ENCODE measurements around the gene CBY1.

CBY1 gene

GRCh38 chr22:38649841-38650522, 6.5 kb upstream of the CBY1 start:
- DNase-seq (ENCODE audit: low read depth): no peak

DNA sequence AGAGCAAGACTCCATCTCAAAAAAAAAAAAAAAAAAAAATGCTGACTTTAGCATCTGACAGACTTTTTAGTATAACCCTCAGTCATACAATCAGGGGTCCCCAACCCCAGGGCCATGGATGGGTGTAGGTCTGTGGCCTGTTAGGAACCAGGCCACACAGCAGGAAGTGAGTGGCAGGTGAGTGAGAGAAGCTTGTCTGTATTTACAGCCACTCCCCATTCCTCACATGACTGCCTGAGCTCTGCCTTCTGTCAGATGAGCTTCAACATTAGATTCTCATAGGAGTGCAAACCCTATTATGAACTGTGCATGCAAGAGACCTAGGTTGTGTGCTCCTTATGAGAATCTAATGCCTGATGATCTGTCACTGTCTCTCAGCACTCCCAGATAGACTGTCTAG, 3.6 kb upstream of the CBY1 start:
- DNase-seq (ENCODE audit: low read depth): no peak

GRCh38 chr22:38653741-38654140, 2.7 kb upstream of the CBY1 start:
- no peak for DNase-seq (ENCODE audit: low read depth)

GRCh38 chr22:38655519-38656255, 751 bp upstream of the CBY1 start:
- no peak for DNase-seq (ENCODE audit: low read depth)

DNA sequence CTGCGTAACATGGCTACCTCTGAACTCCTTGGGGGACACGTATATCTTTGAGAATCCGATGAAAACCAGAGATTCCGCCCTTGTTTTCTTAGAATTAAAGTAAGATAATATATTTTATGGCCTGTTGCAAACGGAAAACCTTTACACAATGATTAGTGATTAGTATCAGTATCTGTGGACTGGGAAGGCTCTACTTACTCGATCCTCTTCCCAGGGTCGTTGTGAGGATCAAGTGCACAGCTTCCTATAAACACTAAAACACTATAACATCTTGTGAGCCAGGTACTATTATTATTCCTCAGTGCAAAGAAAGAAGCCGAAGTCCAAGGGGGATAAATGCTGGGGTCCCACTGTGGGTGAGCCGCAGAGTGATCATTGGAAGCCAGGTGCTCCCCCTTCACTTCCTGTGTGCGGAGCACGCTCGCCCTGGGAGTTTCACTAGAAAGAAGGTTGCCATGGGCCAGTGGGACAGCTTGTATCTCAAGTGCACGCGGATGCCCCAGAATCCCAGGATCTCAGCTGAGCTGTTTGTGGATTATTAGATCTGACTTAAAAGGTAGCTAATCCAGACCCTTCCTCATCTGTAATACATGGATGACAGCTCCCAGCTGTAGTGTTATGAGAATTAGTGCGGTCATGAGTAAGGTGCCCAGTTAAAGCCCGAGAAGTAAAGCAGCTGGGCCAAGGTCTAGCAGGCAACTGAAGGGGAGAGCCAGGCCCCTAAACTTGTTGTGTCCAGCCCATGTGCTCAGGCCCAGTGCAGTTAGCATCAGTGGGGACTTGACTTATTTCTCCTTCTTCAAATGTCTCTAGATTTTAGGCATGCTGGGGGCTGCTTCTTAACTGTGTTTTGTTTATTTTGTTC, 839 bp downstream of the CBY1 start:
- no peak for DNase-seq (ENCODE audit: low read depth)

GRCh38 chr22:38674888-38675287, 18.4 kb downstream of the CBY1 start:
- no peak for DNase-seq (ENCODE audit: low read depth)

DNA sequence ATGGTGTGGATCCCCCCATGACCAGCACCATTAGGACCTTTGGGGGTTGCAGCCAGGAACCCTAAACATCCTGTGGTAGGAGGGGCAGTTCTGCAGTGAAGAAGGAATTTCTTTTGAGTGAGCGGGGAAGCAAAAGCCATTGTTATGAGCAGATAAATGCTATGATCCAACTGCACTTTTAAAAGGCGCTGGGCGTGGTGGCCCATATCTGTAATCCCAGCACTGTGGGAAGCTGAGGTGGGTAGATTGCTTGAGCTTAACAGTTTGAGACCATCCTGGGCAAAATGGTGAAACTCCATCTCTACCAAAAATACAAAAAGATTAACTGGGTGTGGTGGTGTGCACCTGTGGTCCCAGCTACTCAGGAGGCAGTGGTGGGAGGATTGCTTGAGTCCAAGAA, 19.4 kb downstream of the CBY1 start:
- no peak for DNase-seq (ENCODE audit: low read depth)

GRCh38 chr22:38681582-38682335, 25.3 kb downstream of the CBY1 start, which contains the start of gene TOMM22:
TSS of gene TOMM22 (plus strand) at chr22:38681957. CDS start at chr22:38681979, 22 bp downstream.
- peak; percentile 78 for DNase-seq (ENCODE audit: low read depth)

GRCh38 chr22:38684895-38685294, 28.5 kb downstream of the CBY1 start:
- DNase-seq (ENCODE audit: low read depth): no peak

GRCh38 chr22:38685761-38686160, 29.3 kb downstream of the CBY1 start:
- no peak for DNase-seq (ENCODE audit: low read depth)

- no peak for DNase-seq (ENCODE audit: low read depth)
Observed at GRCh38 chr22:38689651-38690050, 33.2 kb downstream of the CBY1 start.

DNA sequence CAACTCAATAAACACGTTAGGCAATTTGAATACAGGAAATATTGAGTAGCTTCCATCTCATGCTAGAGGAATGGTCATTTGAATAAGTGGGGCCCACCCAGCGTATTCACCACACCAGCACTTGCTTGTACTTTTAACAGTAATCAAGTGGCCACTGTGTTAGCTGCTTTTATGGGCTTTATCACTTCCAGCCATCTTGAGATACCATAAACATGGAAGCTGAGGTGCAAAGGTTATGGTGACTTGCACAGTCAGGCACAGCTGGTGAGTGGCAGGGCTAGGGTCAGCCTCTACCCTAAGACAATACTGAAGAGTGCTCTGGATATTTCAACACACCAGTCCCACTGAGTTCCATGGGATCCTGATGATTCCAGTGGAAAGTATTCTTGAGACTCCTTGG, 37.6 kb downstream of the CBY1 start:
- no peak for DNase-seq (ENCODE audit: low read depth)

DNA sequence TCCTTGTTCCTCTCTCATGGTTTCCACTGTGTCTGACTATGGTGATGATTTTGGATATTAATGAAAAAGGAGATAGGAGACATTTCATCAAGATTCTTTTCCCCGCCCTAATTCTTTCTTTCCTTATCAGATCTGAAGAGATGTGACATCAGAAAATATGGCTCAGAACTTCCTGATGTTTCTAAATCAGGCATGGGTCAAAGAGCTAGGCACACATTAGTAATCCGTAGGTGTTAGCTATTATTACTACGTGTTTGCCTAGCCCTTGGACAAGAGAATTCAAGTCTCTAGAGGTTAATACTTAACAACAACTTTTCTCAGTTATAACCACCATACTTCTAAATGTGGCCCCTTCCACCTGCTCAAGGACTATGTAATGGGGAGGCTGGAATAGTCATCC, 38.5 kb downstream of the CBY1 start:
- no peak for DNase-seq (ENCODE audit: low read depth)

GRCh38 chr22:38696606-38697424, 40.4 kb downstream of the CBY1 start:
- no peak for DNase-seq (ENCODE audit: low read depth)

DNA sequence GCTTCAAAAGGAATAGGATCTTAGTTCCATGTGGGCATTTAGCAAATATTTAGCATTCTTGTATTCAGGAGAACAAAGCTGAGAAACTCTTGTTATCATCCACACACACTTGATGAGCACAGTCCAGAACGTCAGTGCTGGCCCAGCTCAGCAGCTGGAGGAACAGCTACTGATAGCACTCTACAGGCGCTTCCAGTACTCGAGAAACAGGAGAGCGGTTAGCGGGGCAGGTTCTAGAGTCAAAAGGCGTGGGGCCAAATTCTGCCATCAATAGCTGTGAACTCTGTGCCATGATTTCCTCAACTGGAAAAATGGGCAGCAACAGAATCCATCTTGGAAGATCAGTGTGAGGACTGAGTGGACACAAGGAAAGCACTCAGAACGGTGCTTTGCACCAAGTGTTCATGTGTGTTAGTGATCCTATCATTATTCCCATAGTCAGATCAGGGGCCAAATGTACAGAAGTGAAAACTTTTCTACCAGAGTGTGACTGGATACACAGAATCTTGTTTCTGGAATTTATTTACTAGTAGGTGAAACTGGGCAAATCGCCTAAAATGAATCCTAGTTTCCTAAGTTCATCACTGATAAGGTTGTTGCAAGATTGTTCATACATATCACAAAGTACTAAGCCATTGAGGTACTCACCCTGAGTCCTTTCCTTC, 41.1 kb downstream of the CBY1 start:
- no peak for DNase-seq (ENCODE audit: low read depth)

DNA sequence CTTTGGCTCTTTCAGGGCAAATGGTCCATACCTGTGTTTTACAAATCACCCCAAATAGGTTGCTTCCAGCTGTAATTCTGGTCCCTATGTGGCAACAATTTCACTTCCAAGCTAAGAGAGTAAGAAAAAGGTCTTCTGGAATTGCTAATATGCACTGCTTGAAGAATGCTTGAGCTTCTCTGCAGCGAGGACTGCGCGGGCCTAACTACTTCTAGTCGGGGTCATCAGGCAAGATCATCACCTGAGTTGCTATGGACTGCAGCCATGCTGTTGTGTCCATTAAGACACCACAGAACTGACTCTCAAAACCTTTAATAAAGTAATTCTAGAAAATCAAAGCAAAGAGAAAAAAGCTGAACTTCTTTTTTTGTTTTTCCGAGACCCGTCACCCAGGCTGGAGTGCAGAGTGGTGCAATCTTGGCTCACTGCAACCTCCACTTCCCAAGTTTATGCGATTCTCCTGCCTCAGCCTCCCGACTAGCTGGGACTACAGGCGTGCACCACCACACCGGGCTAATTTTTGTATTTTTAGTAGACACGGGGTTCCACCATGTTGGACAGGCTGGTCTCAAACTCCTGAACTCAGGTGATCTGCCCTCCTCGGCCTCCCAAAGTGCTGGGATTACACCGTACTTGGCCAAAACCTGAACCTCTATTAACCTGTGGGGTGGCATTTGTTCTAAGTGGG, 42.1 kb downstream of the CBY1 start:
- DNase-seq (ENCODE audit: low read depth): no peak

DNA sequence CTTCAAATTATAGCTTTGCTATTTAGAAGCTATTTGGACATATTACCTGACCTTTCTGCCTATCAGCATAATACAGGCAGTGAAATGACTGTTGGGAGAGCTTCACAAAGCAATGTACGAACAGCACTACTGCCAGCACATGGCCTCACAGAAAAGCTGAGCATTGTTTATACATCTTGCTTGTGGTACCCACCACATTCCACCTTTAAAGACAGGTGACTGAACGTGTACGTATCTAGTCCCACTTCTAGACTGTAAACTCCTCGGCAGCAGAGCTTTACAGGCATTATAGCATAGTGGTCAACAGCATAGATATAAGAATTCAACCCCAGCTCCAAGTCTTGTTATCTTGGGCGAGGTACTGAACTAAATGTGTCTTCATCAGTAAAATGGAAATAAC, 42.7 kb downstream of the CBY1 start:
- DNase-seq (ENCODE audit: low read depth): no peak

GRCh38 chr22:38699784-38700183, 43.3 kb downstream of the CBY1 start:
- DNase-seq (ENCODE audit: low read depth): no peak

DNA sequence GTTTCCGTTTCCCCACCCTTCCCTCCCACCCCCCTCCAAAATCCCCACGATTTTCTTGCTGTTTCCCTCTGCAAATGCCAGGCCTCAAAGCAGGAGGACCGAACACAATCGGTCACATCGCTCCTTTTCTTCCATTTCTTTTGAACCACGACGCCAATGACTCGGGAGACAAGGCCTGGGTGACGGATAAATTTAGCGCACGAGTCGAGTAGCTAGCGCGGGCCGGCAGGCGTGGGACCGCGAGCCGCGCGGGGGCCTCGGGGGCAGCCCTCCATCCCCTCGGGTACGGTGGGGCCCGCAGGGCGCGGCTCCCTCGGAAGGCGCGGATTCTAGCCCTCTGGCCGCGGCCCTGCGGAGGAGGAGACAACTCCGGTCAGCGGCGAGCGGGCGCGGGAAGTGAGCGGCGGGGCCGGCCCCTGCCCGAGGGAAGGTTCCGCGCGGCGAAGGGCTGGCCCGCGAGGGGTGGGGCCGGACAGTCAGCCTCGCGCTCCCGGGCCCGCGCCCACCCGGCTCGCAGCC, 43.9 kb downstream of the CBY1 start:
- no peak for DNase-seq (ENCODE audit: low read depth)

Data from activated gamma-delta T cell treated with anti-CD3 and anti-CD28 coated beads, Interleukin-2, amount 50 U/mL, for 16 hours (primary cell).